PFSK-1 (cell line): ENCODE results near the gene GRIK3.

Source experiments
- FOXP2 ChIP-seq: optimal IDR thresholded peaks from 2 replicates; pipeline ENCODE3; 2011; ENCODE audit warnings: borderline replicate concordance, control low read depth, inconsistent platforms; ENCODE audit not compliant: insufficient read depth; ENCODE audit errors: extremely low read length, extremely low read depth
- POLR2AphosphoS5 ChIP-seq: IDR thresholded peaks from 2 replicates; pipeline ENCODE4 v1.6.1; 2012; ENCODE audit warnings: low read depth, mild to moderate bottlenecking, control low read depth, low read length, moderate library complexity
- REST ChIP-seq, 2 experiments: IDR thresholded peaks; 2 replicates each; pipeline versions ENCODE4 v1.6.1 to v1.8.0; 2011 to 2012; ENCODE audit warnings: low read depth in 2 of 2, low read length in 2 of 2, control low read depth in 1 of 2, inconsistent platforms in 1 of 2, mild to moderate bottlenecking in 1 of 2, moderate library complexity in 1 of 2; ENCODE audit not compliant: insufficient read depth in 1 of 2
- SIN3A ChIP-seq: IDR thresholded peaks from 2 replicates; pipeline ENCODE4 v1.6.1; 2012; ENCODE audit warnings: mild to moderate bottlenecking, low read length, moderate library complexity, borderline replicate concordance; ENCODE audit not compliant: insufficient read depth
- TAF1 ChIP-seq: IDR thresholded peaks from 2 replicates; pipeline ENCODE4 v1.6.1; 2012; ENCODE audit warnings: low read length, control low read depth, borderline replicate concordance; ENCODE audit not compliant: insufficient read depth

The GRIK3 gene

GRCh38 chr1:37059346-37059745, 25.0 kb upstream of the GRIK3 start:
- TF ChIP-seq SIN3A (no peak), TAF1 (no peak), POLR2AphosphoS5 (no peak), FOXP2 (no peak), REST (IDR thresholded peaks at IDR 0.05; ENCODE audit: insufficient read depth in 1 of 2, low read depth in 2 of 2, low read length in 2 of 2) (no peak)

- TF ChIP-seq REST (IDR thresholded peaks at IDR 0.05; ENCODE audit: insufficient read depth in 1 of 2, low read depth in 2 of 2, low read length in 2 of 2) = no peak
- no peak for TF ChIP-seq TAF1
- no peak for TF ChIP-seq POLR2AphosphoS5
Observed at GRCh38 chr1:37058424-37058988, 24.2 kb upstream of the GRIK3 start.

- TF ChIP-seq TAF1 (no peak), REST (IDR thresholded peaks at IDR 0.05; ENCODE audit: insufficient read depth in 1 of 2, low read depth in 2 of 2, low read length in 2 of 2) (no peak)
Observed at GRCh38 chr1:37056325-37056724, 22.0 kb upstream of the GRIK3 start.

- TF ChIP-seq TAF1 (no peak), REST (IDR thresholded peaks at IDR 0.05; ENCODE audit: insufficient read depth in 1 of 2, low read depth in 2 of 2, low read length in 2 of 2) (no peak), FOXP2 (no peak), POLR2AphosphoS5 (no peak)
Observed at GRCh38 chr1:37055631-37056030, 21.3 kb upstream of the GRIK3 start.

GRCh38 chr1:37053173-37053572, 18.9 kb upstream of the GRIK3 start:
- TF ChIP-seq FOXP2 = no peak
- TF ChIP-seq REST (IDR thresholded peaks at IDR 0.05; ENCODE audit: insufficient read depth in 1 of 2, low read depth in 2 of 2, low read length in 2 of 2) = no peak
- no peak for TF ChIP-seq POLR2AphosphoS5
- no peak for TF ChIP-seq TAF1
- no peak for TF ChIP-seq SIN3A
